HL-60/S4 (cell line): ENCODE results near the gene ZNF764.

ENCODE experiments used
- in situ Hi-C: fragments of 300-500 bp; cut with MboI; formaldehyde crosslinking; loops from 2 replicates; pipeline ENCODE4 v1.14.3; 2022; ENCODE audit warnings: low sequenced_read_pairs

The ZNF764 gene

GRCh38 chr16:30530163-30531037 is 27.8 kb downstream of the ZNF764 start:
- in situ Hi-C loops: no loop called here

DNA sequence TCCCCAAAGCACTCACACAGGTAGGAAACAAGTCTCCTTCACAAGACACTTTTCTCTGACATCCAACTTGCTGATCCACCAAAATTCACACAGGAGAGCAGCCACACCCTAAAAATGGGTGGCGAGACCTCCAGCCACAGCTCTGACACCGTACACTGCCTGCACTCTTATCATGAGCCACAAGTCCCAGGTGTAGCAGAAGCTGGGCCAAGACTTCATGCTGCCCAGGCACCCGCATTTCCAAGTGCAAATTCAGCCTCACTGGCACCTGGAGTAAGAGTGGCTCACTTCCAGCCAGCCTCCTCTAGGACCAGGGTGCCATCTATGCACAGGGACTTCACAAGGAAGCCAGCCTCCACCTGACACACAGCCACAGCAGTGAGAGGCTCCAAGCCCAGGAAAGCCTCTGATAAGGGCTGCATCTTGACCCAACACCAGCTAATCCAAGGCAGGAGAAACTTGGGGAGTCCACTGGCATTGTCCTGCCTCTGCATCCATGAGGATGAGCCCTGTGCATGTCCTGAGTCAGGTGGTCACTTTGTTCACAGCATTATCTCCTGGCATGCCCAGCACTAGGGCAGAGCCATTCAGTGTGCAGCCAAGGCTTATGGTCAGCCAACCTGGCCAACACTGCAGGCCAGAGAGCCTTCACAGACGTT is 29.2 kb downstream of the ZNF764 start:
- in situ Hi-C loops: no loop called here

DNA sequence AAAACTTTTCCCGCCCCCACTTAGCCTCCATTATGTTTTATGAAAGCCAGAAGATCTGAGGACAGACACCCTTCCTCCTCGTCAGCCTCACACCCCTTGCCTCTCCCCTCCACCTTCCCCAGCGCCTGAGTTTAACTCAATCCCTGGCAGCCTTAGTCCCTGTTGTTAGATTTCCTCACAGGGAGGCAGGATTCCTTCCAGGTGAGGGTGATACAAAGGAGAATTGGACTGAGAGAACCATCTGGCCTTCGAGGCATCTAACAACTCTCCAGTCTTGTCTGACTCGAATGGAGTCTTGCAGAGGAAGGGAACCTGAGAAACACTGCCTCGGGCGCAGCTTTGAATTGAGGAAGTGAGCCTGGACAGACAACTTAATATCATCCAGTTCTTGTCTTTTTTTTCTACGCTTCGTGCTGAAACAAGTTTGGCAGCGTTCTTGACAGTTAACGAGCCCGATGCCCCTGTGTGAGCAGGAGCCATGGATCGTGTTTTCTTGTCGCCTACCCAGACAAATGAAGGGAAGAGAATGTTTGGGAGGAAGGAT is 30.5 kb downstream of the ZNF764 start:
- in situ Hi-C loops: no loop called here

- in situ Hi-C loops: no loop called here
These were observed 31.1 kb downstream of the ZNF764 start for GRCh38 chr16:30526823-30527634.

GRCh38 chr16:30526137-30526822 is 31.9 kb downstream of the ZNF764 start, which contains the start of gene ZNF768:
Gene ZNF768, minus strand, starts transcription at chr16:30526566. Its CDS starts 153 bp downstream, at chr16:30526413.
- in situ Hi-C loops: no loop called here

GRCh38 chr16:30525844-30526136 is 32.4 kb downstream of the ZNF764 start:
- in situ Hi-C loops: no loop called here

DNA sequence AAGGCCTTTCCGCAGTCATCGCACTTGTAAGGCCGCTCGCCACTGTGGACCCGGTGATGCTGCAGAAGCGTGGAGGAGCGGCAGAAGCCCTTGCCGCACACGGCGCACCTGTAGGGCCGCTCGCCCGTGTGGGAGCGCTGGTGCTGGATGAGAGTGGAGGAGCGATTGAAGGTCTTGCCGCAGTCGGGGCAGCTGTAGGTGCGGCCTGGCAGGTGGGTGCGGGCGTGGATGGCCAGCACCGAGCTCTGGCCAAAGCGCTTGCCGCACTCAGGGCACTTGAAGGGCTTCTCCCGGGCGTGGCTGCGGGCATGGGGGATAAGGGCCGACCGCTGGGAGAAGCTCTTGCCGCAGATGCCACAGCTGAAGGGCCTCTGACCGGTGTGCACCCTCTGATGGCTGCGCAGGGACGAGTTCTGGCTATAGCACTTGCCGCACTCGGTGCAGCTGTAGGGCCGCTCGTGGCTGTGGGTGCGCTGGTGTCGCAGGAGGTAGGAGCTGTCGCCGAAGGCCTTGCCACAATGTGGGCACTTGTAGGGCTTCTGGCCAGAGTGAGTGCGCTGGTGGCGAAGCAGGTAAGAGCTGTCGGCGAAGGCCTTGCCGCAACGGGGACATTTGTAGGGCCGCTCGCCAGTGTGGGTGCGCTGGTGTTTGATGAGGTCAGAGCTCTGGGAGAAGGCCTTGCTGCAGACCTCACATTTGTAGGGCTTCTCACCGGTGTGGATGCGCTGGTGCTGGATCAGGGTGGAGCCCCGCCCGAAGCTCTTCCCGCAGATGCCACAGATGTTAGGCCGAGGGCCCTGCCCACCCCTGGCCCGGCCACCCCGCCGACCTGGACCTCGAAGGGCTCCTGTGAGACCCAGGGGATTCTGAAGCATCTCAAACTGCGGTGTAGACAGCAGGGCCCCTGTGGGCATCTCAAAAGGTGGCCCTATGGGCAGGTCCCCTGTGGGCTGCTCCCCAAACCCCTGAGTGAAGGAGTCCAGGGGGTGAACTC is 33.3 kb downstream of the ZNF764 start:
- in situ Hi-C loops: loop anchor here (5.0 kb wide), 1 partner anchor 38 kb away; no protein-coding TSS in a partner anchor

DNA sequence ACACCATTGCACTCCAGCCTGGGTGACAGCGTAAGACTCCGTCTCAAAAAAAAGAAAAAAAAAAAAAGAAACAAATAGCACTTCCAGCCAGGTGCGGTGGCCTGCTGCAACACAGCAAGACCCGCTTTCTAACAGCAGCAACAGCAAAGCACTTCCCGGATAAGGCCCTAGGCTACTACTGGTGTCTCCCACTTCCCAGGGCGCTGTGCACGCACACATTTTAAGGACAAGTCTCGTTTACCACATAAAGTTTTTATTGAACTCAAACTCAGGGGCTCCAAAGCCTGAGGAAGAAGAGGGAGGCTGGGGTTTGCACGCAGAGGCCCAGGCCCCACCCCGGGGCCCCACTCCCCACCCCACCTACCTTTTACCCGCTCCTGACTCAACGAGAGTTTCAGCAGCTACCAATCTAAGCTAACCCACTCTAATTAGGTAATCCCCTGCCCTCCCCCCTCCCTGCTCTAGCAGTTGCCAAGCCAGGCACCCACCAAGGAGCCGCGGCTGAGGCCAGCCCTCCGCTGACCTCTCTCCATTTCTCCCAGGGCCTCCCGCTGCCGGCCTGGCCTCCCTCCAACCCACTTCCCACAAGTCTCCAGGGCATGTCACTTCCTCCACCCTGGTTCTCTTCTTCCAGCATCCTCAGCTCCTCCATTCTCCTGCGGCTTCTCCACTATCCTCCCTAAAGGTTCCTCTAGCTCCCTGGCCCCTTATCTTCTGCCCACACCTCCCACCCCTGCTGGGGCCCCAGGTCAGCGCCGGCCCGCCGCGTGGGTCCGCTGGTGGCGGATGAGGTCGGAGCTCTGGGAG is 34.2 kb downstream of the ZNF764 start:
- in situ Hi-C loops: loop anchor here (5.0 kb wide), 1 partner anchor 37 kb away; no protein-coding TSS in a partner anchor

DNA sequence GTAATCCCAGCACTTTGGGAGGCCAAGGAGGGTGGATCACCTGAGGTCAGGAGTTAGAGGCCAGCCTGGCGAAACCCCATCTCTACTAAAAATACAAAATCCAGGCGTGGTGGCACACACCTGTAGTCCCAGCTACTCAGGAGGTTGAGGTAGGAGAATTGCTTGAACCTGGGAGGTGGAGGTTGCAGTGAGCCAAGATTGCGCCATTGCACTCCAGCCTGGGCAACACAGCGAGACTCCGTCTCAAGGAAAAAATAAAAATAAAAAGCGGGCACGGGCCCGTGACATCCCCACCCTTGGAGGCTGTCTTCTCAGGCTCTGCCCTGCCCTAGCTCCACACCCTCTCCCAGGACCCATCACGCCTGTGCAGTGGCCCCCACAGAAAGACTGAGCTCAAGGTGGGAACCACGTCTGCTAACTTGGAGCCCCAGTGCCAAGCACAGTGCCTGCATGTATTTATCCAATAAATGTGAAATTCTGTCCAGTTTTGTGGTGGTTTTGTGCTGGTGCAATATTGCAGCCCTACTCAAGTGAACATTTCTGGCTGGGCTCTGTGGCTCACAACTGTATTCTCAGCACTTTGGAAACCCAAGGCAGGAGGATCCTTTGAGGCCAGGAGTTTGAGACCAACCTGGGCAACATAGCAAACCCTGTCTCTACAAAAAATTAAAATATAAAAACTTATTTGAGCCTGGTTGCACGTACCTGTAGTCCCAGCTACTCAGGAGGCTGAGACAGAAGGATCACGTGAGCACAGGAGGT is 35.3 kb downstream of the ZNF764 start:
- in situ Hi-C loops: loop anchor here (5.0 kb wide), 1 partner anchor 36 kb away; no protein-coding TSS in a partner anchor

- in situ Hi-C loops: loop anchor here (5.0 kb wide), 1 partner anchor 35 kb away; no protein-coding TSS in a partner anchor
These were observed 36.1 kb downstream of the ZNF764 start for GRCh38 chr16:30521873-30522641.

DNA sequence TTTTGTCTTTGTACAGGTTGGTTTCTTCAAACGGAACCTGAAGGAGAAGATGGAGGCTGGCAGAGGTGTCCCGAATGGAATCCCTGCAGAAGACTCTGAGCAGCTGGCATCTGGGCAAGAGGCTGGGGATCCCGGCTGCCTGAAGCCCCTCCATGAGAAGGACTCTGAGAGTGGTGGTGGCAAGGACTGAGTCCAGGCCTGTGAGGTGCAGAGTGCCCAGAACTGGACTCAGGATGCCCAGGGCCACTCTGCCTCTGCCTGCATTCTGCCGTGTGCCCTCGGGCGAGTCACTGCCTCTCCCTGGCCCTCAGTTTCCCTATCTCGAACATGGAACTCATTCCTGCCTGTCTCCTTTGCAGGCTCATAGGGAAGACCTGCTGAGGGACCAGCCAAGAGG is 36.7 kb downstream of the ZNF764 start:
- in situ Hi-C loops: loop anchor here (5.0 kb wide), 1 partner anchor 34 kb away; no protein-coding TSS in a partner anchor

DNA sequence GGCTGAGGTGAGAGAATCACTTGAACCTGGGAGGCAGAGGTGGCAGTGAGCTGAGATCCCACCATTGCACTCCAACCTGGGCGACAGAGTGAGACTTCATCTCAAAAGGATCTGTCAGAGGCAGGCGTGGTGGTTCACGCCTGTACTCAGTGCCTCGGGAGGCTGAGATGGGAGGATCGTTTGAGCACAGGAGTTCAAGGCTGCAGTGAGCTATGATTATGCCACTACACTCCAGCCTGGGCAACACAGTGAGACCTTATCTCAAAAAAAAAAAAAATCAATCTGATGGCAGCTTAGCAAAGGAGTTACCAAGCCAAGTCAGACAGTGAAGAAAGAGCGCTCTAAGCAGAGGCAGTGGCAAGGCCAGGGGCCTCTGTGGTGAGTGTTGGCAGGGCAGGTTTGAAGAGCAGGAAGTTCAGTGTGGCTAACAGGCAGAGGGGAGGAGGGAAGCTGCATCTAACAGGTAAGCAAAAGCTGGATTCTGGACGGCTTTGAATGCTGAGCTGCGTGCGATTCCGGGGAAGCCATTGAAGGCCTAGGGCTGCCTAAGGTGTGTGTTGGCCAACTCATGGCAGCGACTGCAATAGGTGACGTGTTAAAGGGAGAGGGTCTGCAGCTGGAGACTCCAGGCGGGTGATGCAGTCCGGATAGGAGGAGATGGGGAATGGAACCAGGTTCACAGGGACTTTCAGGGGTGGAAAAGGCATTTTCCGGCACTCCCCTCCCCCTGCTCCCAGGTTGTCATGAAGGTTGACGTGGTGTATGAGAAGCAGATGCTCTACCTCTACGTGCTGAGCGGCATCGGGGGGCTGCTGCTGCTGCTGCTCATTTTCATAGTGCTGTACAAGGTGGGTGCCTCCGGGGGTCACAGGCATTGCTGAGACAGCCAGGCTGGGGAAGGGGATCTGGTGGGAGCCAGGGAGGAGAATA is 38.8 kb downstream of the ZNF764 start:
- in situ Hi-C loops: loop anchor here (5.0 kb wide), 1 partner anchor 32 kb away; no protein-coding TSS in a partner anchor

GRCh38 chr16:30518552-30518951 is 39.6 kb downstream of the ZNF764 start:
- in situ Hi-C loops: no loop called here

GRCh38 chr16:30515275-30515674 is 42.9 kb downstream of the ZNF764 start:
- in situ Hi-C loops: no loop called here

DNA sequence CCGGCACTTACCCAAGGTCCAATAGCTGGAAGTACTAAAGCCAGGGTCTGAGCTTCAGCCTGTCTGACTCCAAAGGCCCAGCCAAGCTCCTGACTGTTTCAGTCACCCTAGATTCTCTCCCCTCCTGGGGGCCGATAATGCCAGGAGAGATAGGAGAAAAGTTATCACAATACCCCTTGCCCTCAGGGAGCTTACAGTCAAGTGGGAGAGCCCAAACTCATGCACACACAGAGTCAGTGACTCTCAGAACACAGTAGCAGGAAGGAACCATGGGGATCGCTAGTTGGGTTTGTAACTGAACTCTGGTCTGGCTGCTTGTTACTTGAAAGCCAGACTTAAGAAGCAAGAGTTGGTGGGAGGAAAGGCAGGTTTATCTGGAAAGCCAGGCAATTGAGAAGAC is 46.7 kb downstream of the ZNF764 start:
- in situ Hi-C loops: no loop called here
